OCI-LY7 (cell line): ENCODE results near the gene IDI1. TPM values are rescaled to one million over a fixed set of nuclear protein-coding genes. Genes with fewer than 3 reads are reported as not detected.

Experiments used
- BruUV-seq: library from RNA; stranded (reverse); fragments of 400-500 nt; replicated peaks from 2 replicates; lab custom pipeline; 2021; lab: Mats Ljungman, UMichigan
- CTCF ChIA-PET: fragments of 300-600 bp; sonication (Branson Sonifier 250); formaldehyde crosslinking; loops from one replicate; lab custom pipeline; 2022; ENCODE audit warnings: antibody characterized with exemption; ENCODE audit not compliant: unreplicated experiment; lab: Charles Lee
- POLR2A ChIA-PET: fragments of 300-600 bp; sonication (Branson Sonifier 250); formaldehyde crosslinking; loops from one replicate; lab custom pipeline; 2022; ENCODE audit warnings: antibody characterized with exemption; lab: Charles Lee
- DNase-seq: peaks from one replicate; pipeline ENCODE4 v3.0.0-alpha.2; 2015; ENCODE audit warnings: low spot score
- H2AFZ ChIP-seq: fragments of 200-600 bp; sonication (generic), shearing (Covaris generic); 2 replicates; pipeline ENCODE4 v1.6.1; 2014; ENCODE audit warnings: mild to moderate bottlenecking, antibody characterized with exemption, low read length, moderate library complexity
- H3K27ac ChIP-seq: fragments of 200-600 bp; sonication (generic); 2 replicates; pipeline ENCODE4 v1.5.1; 2014; ENCODE audit warnings: mixed run types, low read depth, mild to moderate bottlenecking, moderate library complexity, low read length, inconsistent platforms; ENCODE audit not compliant: poor library complexity, severe bottlenecking
- H3K36me3 ChIP-seq: fragments of 200-600 bp; sonication (generic); 2 replicates; pipeline ENCODE4 v1.6.1; 2014; ENCODE audit warnings: mild to moderate bottlenecking, antibody characterized with exemption, low read length, moderate library complexity, mixed read lengths; ENCODE audit not compliant: insufficient read depth
- H3K4me1 ChIP-seq: fragments of 200-600 bp; sonication (generic); 2 replicates; pipeline ENCODE4 v1.5.1; 2014; ENCODE audit warnings: mild to moderate bottlenecking, low read length; ENCODE audit not compliant: insufficient read depth, poor library complexity, severe bottlenecking
- H3K4me2 ChIP-seq: fragments of 200-600 bp; sonication (generic); 2 replicates; pipeline ENCODE4 v1.6.1; 2014; ENCODE audit warnings: mild to moderate bottlenecking, low read length
- H3K4me3 ChIP-seq: fragments of 200-600 bp; sonication (generic); 2 replicates; pipeline ENCODE4 v1.5.1; 2014; ENCODE audit warnings: mild to moderate bottlenecking, low read depth, low read length; ENCODE audit not compliant: poor library complexity, severe bottlenecking
- H3K79me2 ChIP-seq: fragments of 200-600 bp; sonication (generic); 2 replicates; pipeline ENCODE4 v1.6.1; 2016; ENCODE audit warnings: low read depth, mild to moderate bottlenecking, low read length, moderate library complexity, mixed read lengths; ENCODE audit not compliant: insufficient read depth
- H3K9me2 ChIP-seq: fragments of 200-600 bp; sonication (generic); 2 replicates; pipeline ENCODE4 v1.6.1; 2016; ENCODE audit warnings: mild to moderate bottlenecking, low read length, mixed read lengths; ENCODE audit not compliant: insufficient read depth
- H3K9me3 ChIP-seq: fragments of 200-600 bp; sonication (generic); 2 replicates; pipeline ENCODE4 v1.6.1; 2014; ENCODE audit warnings: mild to moderate bottlenecking, mixed run types, low read length, mixed read lengths
- H4K20me1 ChIP-seq: fragments of 200-600 bp; sonication (generic); 2 replicates; pipeline ENCODE4 v1.6.1; 2014; ENCODE audit warnings: mild to moderate bottlenecking, antibody characterized with exemption, low read length, moderate library complexity, mixed read lengths; ENCODE audit not compliant: insufficient read depth
- CTCF ChIP-seq: fragments of 200-600 bp; sonication (generic); conservative IDR thresholded peaks from 2 replicates; pipeline ENCODE4 v1.5.1; 2014; ENCODE audit warnings: mild to moderate bottlenecking, antibody characterized with exemption, low read length, moderate library complexity, mixed read lengths
- EZH2phosphoT487 ChIP-seq: fragments of 200-600 bp; sonication (generic); IDR thresholded peaks from 2 replicates; pipeline ENCODE4 v1.6.1; 2018; ENCODE audit warnings: low read depth, borderline replicate concordance, mild to moderate bottlenecking, mixed run types, antibody characterized with exemption, low read length, moderate library complexity, mixed read lengths
- intact Hi-C: fragments of 100-400 bp; cut with micrococcal nuclease; formaldehyde crosslinking; loops from one replicate; pipeline ENCODE4 v1.10.0; 2022; ENCODE audit not compliant: unreplicated experiment
- total RNA-seq, 2 experiments: library from RNA; depleted of rRNA in 1 of 2; stranded (reverse); fragments of >200 nt in 1 of 2; shearing (Covaris generic) in 1 of 2; gene quantifications; 2 replicates each; pipeline ENCODE4 v1.2.3, GENCODE V29; 2014 to 2022

The IDI1 gene
- total RNA-seq, 2 experiments from 2014 or later = 106 to 112 TPM

GRCh38 chr10:1063232-1063865 lies 14.4 kb upstream of the IDI1 start:
- peaks cover 36% of the 10 kb centered on the region for H3K79me2 ChIP-seq
- H3K9me3 ChIP-seq = no peaks in the 10 kb centered on the region
- no peaks in the 10 kb centered on the region for H3K9me2 ChIP-seq
- H3K4me3 ChIP-seq = no peak overlapping the region
- CTCF ChIA-PET = no interaction called here
- no peak for DNase-seq
- intact Hi-C loops = no loop called here
- peaks cover 20% of the 10 kb centered on the region for H3K4me1 ChIP-seq
- no peak overlapping the region for H3K4me2 ChIP-seq
- no peak overlapping the region for H2AFZ ChIP-seq
- no peak for TF ChIP-seq CTCF
- TF ChIP-seq EZH2phosphoT487 = no peak
- POLR2A ChIA-PET = no interaction called here
- H3K27ac ChIP-seq = no peak overlapping the region
- BruUV-seq = no TSS peak
- peaks cover 15% of the 10 kb centered on the region; the same call in 1 of the 2 replicates for H3K36me3 ChIP-seq
- peaks cover 3% of the 10 kb centered on the region; the same call in 1 of the 2 replicates for H4K20me1 ChIP-seq

GRCh38 chr10:1061930-1062774 lies 13.2 kb upstream of the IDI1 start:
- TF ChIP-seq CTCF = no peak
- no peak for TF ChIP-seq EZH2phosphoT487
- H2AFZ ChIP-seq = no peak overlapping the region
- H4K20me1 ChIP-seq = peaks cover 13% of the 10 kb centered on the region; the same call in 1 of the 2 replicates
- intact Hi-C loops = no loop called here
- H3K4me2 ChIP-seq = no peak overlapping the region
- H3K36me3 ChIP-seq = peaks cover 18% of the 10 kb centered on the region; the same call in 1 of the 2 replicates
- H3K9me3 ChIP-seq = no peaks in the 10 kb centered on the region
- no peak overlapping the region for H3K27ac ChIP-seq
- ChIA-PET POLR2A (no interaction called here), CTCF (interaction anchor here (0.6 kb wide), 1 partner anchor 425 kb away, joined by 3 read pairs; no protein-coding TSS in a partner anchor)
- H3K4me3 ChIP-seq = no peak overlapping the region
- peaks cover 48% of the 10 kb centered on the region for H3K79me2 ChIP-seq
- no TSS peak for BruUV-seq
- no peak for DNase-seq
- peaks cover 30% of the 10 kb centered on the region for H3K4me1 ChIP-seq
- no peaks in the 10 kb centered on the region for H3K9me2 ChIP-seq
